ENCODE data around the gene HDGFL2. TPM values are rescaled to one million over a fixed set of nuclear protein-coding genes. Genes with fewer than 3 reads are reported as not detected.

The HDGFL2 gene
- total RNA-seq, 4 donors from 2014 or later: 15.5 to 39.7 (median 26.9) TPM

DNA sequence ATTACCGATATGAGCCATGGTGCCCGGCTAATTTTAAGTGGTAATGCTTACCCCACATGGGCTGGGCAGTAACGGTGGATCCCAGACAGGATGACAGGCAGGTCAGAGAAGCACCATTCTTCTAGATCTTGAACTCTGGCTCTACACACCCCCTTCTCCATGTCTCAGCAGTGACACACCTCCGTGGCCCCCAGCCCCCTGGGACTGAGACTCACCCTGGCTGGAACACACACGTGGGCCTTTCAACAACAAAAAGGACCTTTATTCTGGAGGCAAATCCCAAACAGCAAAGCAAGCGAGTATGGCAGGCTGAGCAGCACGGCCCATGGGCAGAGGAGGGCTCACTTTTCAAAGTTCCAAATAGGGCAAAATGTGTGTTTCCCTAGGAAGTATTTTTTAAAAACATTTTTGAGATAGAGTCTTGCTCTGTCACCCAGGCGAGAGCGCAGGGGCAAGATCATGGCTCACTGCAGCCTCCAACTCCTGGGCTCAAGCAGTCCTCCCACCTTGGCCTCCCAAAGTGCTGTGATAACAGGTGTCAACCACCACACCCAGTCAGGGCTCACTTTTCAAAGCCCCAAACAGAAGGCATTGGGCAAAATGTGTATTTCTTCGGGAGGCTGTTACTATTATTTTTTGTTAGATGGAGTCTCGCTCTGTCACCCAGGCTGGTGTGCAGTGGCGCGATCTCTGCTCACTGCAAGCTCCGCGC lies 50.4 kb downstream of the HDGFL2 start:
- TF ChIP-seq, protein P1, sequence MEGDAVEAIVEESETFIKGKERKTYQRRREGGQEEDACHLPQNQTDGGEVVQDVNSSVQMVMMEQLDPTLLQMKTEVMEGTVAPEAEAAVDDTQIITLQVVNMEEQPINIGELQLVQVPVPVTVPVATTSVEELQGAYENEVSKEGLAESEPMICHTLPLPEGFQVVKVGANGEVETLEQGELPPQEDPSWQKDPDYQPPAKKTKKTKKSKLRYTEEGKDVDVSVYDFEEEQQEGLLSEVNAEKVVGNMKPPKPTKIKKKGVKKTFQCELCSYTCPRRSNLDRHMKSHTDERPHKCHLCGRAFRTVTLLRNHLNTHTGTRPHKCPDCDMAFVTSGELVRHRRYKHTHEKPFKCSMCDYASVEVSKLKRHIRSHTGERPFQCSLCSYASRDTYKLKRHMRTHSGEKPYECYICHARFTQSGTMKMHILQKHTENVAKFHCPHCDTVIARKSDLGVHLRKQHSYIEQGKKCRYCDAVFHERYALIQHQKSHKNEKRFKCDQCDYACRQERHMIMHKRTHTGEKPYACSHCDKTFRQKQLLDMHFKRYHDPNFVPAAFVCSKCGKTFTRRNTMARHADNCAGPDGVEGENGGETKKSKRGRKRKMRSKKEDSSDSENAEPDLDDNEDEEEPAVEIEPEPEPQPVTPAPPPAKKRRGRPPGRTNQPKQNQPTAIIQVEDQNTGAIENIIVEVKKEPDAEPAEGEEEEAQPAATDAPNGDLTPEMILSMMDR (IDR thresholded peaks at IDR 0.05; ENCODE audit: low read depth): no peak

DNA sequence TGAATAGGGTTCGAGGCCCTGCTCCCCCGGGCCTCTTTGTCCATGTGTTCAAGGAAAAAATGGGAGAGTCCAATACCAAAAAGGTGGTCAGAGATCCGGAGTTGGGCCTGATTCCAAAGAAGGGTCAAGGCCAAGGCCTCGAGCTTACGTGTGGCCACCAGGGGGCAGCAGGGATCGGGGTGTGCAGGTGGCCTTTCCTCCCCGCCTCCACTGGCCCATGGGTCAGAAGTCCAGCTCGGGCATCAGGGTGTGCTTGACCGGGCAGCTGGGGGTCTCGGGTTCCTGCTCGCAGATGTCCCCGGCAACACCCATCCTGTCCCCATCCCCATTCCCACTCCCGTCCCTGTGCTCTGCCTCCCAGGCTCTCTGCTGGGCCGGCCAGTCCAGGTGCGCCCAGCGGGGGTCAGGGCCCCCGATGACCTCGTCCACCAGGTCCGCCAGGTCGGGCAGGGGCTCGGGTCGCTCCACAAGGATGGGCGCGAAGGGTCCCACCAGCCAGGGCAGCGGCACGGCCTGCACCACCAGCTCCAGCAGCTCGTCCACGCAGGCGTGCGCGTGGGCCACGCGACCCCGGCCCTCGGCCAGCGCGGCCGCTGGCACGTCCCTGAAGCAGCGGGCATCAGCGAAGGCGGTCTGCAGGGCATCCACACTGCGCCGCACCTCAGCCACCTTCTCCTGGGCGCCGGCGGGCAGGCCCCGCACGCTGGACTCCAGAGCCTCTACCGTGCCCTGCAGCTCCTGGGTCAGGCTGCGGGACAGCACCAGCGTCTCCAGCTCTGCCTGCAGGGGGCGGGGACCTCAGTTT lies 51.4 kb downstream of the HDGFL2 start:
- TF ChIP-seq, protein P1 (IDR thresholded peaks at IDR 0.05; ENCODE audit: low read depth): no peak

DNA sequence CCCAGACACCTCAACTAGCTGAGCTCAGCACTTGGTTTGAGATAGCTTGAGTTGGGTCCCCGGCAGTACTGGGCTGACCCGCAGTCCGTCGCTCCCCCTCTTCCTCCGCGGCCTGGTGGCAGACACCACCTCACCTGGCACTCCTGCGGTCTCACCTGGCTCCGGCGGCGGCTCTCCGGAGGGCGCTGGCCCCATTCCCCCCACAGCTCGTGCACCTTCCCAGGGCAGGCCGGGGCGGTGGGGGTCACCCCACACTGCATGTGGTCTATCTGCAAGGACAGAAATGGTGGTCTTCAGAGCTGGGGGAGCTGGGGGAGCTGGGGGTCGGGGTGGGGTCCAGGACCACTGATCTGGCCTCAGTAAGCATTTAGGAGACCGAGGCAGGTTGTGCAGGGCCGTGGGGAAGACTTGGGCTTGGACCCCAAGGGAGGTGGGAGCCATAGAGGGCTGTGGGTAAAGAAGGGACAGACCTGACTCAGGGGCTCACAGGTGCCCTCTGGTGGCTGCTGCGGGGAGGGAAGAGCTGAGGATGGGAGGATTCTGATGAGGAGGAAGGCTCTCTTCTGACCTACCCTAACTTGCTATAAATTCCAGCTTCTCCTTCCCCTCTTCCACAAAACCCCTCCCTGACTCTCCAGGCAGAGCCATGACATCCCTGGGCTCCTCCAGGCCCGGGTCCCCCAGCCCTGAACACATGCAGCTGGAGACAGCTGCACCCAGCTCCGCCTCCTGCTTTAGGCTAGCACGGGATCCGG lies 52.9 kb downstream of the HDGFL2 start:
- TF ChIP-seq, protein P1 (IDR thresholded peaks at IDR 0.05; ENCODE audit: low read depth): no peak

DNA sequence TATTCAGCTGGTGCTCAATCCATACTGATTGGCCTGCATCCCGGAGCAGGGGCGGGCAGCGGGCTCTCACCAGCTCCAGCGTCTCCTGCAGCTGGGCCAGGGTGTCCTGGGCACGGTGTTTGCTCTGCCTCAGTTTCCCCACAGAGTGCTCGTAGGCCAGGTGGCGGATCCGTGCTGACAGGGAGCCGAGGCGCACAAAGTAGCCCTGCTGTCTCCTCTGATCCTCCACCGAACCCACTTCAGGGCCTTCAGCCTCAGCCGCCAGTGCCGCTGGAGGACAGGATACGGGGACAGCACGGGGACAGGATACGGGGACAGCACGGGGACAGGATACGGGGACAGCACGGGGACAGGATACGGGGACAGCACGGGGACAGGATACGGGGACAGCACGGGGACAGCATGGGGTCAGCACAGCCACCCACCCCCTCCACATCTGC lies 53.5 kb downstream of the HDGFL2 start:
- TF ChIP-seq, protein P1 (IDR thresholded peaks at IDR 0.05; ENCODE audit: low read depth): no peak

DNA sequence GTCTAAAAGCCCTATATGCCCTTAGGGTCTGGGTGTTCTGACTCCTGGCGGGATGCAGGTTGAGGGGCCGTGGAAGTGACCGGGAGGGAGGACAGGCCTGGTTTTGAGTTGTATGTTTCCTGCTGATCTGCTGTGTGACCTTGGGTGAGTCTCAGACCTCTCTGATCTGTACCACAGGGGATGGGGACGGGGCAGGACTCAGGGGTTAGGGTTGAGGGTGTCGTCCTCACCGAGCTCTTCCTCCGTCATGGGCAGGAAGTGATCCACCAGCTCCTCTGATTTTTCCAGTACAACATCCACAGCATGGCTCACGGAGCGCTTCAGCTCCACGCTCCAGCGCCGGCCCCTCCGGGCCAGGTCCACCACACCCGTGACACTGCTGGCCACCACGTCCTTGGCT lies 56.7 kb downstream of the HDGFL2 start:
- TF ChIP-seq, protein P1 (IDR thresholded peaks at IDR 0.05; ENCODE audit: low read depth): no peak

DNA sequence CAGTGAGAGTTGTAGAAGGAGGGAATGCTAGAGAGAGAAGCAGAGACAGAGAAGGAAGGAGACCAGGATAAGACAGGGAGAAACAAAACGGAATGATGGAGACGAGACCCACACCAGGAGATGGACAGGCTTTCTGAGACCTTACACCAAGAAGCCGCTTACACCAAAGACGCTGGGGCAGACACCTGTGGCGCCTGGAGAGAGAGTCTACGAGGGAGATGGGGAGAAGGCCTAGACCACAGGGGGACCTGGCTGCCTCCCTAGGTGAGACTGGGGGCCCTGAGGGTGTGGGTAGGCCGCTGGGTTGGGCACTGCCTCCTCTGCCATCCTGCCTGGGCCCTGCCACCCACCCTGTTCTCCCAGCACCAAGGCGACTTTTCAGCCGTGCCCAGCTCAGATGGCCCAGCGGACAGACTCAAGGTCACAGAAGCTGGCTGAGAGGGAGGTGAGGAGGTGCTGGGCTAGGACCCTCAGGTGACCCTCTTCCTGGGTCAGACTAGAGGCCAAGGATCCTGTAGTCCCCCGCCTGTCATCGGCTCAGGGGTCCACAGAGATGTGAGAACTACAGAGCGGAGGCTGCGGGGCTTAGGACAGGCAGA lies 57.9 kb downstream of the HDGFL2 start:
- TF ChIP-seq, protein P1 (IDR thresholded peaks at IDR 0.05; ENCODE audit: low read depth): no peak

All from subcutaneous adipose tissue (tissue), 4 donors.